ENCODE data around the gene BOC. TPM values are rescaled to one million over a fixed set of nuclear protein-coding genes. Genes with fewer than 3 reads are reported as not detected.

The BOC gene
- total and polyA plus RNA-seq, 2 donors (not counting 1 experiment from before 2014, with no cell fraction given): 2.1 to 4.2 TPM

GRCh38 chr3:113234688-113235260 is 23.4 kb downstream of the BOC start:
- no peak overlapping the region for H3K9ac ChIP-seq (ENCODE audit: insufficient read depth, low read length)
- H2AFZ ChIP-seq (ENCODE audit: low read length): peak overlapping the region; percentile 5
- peak in 1 of 2 donors; percentile 36 for DNase-seq (ENCODE audit: low read depth in 2 of 2)
- no peaks in the 10 kb centered on the region for H3K9me3 ChIP-seq (ENCODE audit: control insufficient read depth, insufficient read depth, low read depth, low read length)
- H4K20me1 ChIP-seq (ENCODE audit: control insufficient read depth, extremely low read depth, insufficient read depth, low read length): no peaks in the 10 kb centered on the region
- no peak for TF ChIP-seq EZH2 (IDR thresholded peaks at IDR 0.05; ENCODE audit: low read length, missing control alignments)
- no peak overlapping the region for H3K4me3 ChIP-seq (replicated peaks in 1 of 4; ENCODE audit: control extremely low read depth in 1 of 4, insufficient read depth in 1 of 4, low read depth in 3 of 4, low read length in 4 of 4)
- no peaks in the 10 kb centered on the region for H3K79me2 ChIP-seq (ENCODE audit: control insufficient read depth, insufficient read depth, low read length)
- H3K4me1 ChIP-seq (ENCODE audit: control insufficient read depth, extremely low read depth, insufficient read depth, low read length): peaks cover 4% of the 10 kb centered on the region
- no peaks in the 10 kb centered on the region for H3K27me3 ChIP-seq (ENCODE audit: control insufficient read depth, insufficient read depth, low read length)
- H3K4me2 ChIP-seq (ENCODE audit: extremely low read depth, insufficient read depth, low read length): no peak overlapping the region
- no peak overlapping the region for H3K27ac ChIP-seq (ENCODE audit: insufficient read depth, low read length)
- no peaks in the 10 kb centered on the region for H3K36me3 ChIP-seq (ENCODE audit: control insufficient read depth, insufficient read depth, low read length)

DNA sequence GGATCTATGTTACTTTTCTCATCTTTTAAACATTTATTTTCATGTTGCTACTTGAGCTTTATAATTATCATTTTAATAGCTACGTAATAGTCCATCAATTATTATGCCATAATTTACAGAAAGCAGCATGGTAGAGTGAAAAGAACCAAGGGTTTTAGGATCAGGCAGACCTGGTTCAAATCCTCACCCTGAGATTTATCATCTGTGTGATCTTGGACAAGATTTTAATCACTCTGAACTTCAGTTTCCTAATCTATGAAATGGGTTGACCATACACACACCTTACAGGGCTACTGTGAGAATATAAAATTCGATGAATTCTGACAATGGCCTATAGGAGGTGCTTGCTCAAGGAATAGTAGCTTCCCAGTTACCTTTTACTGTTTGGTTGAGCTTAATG is 27.1 kb downstream of the BOC start:
- no peak overlapping the region for H3K27ac ChIP-seq (ENCODE audit: insufficient read depth, low read length)
- H3K27me3 ChIP-seq (ENCODE audit: control insufficient read depth, insufficient read depth, low read length): no peaks in the 10 kb centered on the region
- H3K36me3 ChIP-seq (ENCODE audit: control insufficient read depth, insufficient read depth, low read length): no peaks in the 10 kb centered on the region
- H3K4me3 ChIP-seq (replicated peaks in 1 of 4; ENCODE audit: control extremely low read depth in 1 of 4, insufficient read depth in 1 of 4, low read depth in 3 of 4, low read length in 4 of 4): no peak overlapping the region
- H2AFZ ChIP-seq (ENCODE audit: low read length): no peak overlapping the region
- H3K4me2 ChIP-seq (ENCODE audit: extremely low read depth, insufficient read depth, low read length): no peak overlapping the region
- TF ChIP-seq, protein P1, sequence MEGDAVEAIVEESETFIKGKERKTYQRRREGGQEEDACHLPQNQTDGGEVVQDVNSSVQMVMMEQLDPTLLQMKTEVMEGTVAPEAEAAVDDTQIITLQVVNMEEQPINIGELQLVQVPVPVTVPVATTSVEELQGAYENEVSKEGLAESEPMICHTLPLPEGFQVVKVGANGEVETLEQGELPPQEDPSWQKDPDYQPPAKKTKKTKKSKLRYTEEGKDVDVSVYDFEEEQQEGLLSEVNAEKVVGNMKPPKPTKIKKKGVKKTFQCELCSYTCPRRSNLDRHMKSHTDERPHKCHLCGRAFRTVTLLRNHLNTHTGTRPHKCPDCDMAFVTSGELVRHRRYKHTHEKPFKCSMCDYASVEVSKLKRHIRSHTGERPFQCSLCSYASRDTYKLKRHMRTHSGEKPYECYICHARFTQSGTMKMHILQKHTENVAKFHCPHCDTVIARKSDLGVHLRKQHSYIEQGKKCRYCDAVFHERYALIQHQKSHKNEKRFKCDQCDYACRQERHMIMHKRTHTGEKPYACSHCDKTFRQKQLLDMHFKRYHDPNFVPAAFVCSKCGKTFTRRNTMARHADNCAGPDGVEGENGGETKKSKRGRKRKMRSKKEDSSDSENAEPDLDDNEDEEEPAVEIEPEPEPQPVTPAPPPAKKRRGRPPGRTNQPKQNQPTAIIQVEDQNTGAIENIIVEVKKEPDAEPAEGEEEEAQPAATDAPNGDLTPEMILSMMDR (conservative IDR thresholded peaks at IDR 0.05 in 1 of 2, IDR thresholded peaks at IDR 0.05 in 1 of 2; ENCODE audit: low read depth in 1 of 2, low read length in 2 of 2): no peak
- no peaks in the 10 kb centered on the region for H3K9me3 ChIP-seq (ENCODE audit: control insufficient read depth, insufficient read depth, low read depth, low read length)
- no peak overlapping the region for H3K9ac ChIP-seq (ENCODE audit: insufficient read depth, low read length)
- no peaks in the 10 kb centered on the region for H4K20me1 ChIP-seq (ENCODE audit: control insufficient read depth, extremely low read depth, insufficient read depth, low read length)
- no peaks in the 10 kb centered on the region for H3K79me2 ChIP-seq (ENCODE audit: control insufficient read depth, insufficient read depth, low read length)
- DNase-seq (ENCODE audit: low read depth in 2 of 2): no peak
- H3K4me1 ChIP-seq (ENCODE audit: control insufficient read depth, extremely low read depth, insufficient read depth, low read length): peaks cover 5% of the 10 kb centered on the region

DNA sequence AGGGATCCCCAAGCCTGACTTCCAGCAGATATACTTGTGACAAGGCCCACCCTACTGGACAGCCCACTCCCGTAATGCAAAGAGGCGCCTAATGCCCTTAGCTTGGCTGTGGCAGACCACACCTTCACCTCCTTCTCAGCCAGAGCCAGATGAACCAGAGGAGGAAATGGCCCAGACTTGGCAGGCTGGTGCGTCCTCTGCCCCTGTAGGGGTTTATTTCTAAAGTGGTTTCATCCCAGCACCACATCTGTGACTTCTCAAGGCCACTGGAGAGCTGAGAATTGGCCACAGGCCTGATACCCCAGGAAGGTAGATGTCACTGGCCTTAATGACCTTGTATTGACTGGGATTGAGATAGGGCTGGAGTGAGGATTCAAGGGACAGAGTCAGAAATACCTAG is 29.5 kb downstream of the BOC start:
- no peaks in the 10 kb centered on the region for H3K36me3 ChIP-seq (ENCODE audit: control insufficient read depth, insufficient read depth, low read length)
- no peak overlapping the region for H3K9ac ChIP-seq (ENCODE audit: insufficient read depth, low read length)
- TF ChIP-seq, protein P1 (conservative IDR thresholded peaks at IDR 0.05 in 1 of 2, IDR thresholded peaks at IDR 0.05 in 1 of 2; ENCODE audit: low read depth in 1 of 2, low read length in 2 of 2): no peak
- TF ChIP-seq EZH2 (IDR thresholded peaks at IDR 0.05; ENCODE audit: low read length, missing control alignments): no peak
- H3K27ac ChIP-seq (ENCODE audit: insufficient read depth, low read length): no peak overlapping the region
- DNase-seq (ENCODE audit: low read depth in 2 of 2): no peak
- no peak overlapping the region for H2AFZ ChIP-seq (ENCODE audit: low read length)
- no peaks in the 10 kb centered on the region for H3K9me3 ChIP-seq (ENCODE audit: control insufficient read depth, insufficient read depth, low read depth, low read length)
- no peaks in the 10 kb centered on the region for H3K79me2 ChIP-seq (ENCODE audit: control insufficient read depth, insufficient read depth, low read length)
- H3K4me1 ChIP-seq (ENCODE audit: control insufficient read depth, extremely low read depth, insufficient read depth, low read length): peaks cover 5% of the 10 kb centered on the region
- no peak overlapping the region for H3K4me2 ChIP-seq (ENCODE audit: extremely low read depth, insufficient read depth, low read length)
- H4K20me1 ChIP-seq (ENCODE audit: control insufficient read depth, extremely low read depth, insufficient read depth, low read length): no peaks in the 10 kb centered on the region
- no peaks in the 10 kb centered on the region for H3K27me3 ChIP-seq (ENCODE audit: control insufficient read depth, insufficient read depth, low read length)
- no peak overlapping the region for H3K4me3 ChIP-seq (replicated peaks in 1 of 4; ENCODE audit: control extremely low read depth in 1 of 4, insufficient read depth in 1 of 4, low read depth in 3 of 4, low read length in 4 of 4)

Measured in fibroblast of lung (primary cell).